A549 treated with ZK216348 at 1 μM for 4 hours (cell line): ENCODE data around the gene FER1L5. TPM values are rescaled to one million over a fixed set of nuclear protein-coding genes. Genes with fewer than 3 reads are reported as not detected.

Experiments
- total RNA-seq: library from RNA; stranded (reverse); fragments of 200-300 nt; extraction: Qiagen RNA extraction; gene quantifications from 5 replicates; pipeline ENCODE4 v1.2.3, GENCODE V29; 2022; ENCODE audit warnings: low read depth

The FER1L5 gene
- not detected in 5 replicates for total RNA-seq

GRCh38 chr2:96642564-96643360 is at the start of gene FER1L5:
Gene FER1L5 (plus strand): TSS chr2:96642764. CDS start chr2:96642837, 73 bp downstream.

DNA sequence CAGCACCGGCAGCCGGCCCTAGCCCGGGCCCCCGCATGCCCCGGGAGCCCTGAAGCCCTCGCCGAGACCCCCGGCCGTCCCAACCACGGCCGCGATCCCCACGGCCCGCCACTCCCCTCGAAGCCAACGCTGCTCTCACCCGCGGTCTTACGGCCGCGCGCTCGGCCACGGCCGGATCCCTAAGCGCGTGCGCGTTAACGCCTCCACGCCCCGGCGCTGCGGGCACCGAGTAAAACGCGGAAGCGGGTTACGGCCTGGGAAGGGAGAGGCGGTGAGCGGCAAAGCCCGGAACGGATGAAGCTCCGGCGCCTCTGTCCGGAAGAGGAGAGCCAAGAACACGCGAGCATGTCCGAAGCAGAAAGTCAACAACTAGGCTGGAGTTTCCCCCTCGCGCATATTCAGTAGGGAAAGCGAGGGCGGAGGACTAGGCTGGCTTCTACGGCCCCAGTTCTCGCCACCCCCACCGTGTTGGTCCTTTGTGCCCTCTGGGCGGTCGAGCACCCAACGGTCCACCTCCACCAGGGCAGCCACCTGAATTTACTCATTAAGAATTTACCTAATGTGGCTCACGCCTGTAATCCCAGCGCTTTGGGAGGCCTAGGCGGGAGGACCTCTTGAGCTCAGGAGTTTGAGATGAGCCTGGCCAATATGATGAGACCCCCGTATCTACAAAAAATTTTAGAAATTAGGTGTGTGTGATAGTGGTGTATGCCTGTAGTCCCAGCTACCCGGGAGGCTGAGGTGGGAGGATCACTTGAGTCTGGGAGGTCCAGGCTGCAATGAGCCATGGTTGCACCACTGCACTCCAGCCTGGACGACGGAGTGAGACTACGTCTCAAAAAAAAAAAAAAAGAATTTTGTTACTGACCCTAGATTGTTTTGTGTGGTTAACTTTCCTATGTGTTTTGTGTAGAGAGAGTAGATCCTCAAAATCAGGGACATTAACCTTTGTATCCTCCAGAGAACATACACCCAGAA is 4.1 kb upstream of the FER1L5 start, which contains the start of gene KANSL3:
KANSL3 (minus strand) TSS at position 169 of the 978 bp plus-strand sequence. CDS start 1,177 bp downstream, outside the sequence.

DNA sequence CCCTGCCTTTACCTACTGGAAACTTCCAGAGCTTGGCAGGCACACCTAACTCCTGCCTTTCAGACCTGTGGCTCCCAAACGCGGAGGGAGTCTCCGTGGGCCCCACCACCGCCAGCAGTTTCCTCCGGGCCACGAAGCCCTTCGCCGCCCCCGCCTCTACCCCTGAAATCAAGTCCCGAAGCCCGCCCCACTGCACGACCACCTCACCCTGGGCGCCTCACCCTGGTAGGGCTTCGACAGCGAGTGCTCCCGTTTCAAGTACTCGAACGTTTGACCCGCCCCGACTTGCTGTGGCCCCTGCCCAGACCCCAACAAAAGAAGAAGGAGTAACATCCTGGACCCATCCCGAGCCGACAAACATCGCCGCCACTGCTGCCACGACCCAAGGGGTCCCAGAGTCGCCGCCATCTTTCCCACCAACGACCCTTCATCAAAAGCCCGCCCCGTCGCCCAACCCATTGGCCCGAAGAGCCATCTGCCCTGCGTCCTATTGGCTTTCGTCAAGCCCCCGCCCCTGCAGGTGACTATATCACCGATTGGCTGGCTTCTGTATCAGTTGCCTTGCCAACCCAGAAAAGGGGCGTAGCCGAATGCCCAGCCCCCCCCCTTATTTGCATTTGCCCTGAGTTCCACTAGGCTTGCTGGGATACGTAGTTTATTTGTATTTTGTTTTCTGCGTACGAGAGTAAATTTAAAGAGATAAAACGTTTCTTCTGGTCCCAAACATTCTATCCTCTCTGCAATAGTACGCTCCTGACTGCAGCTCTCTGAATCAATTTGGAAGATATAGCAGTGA is 97.3 kb downstream of the FER1L5 start, which contains the start of gene LMAN2L:
LMAN2L (minus strand) TSS at position 432 of the 796 bp plus-strand sequence; CDS start at position 408, 24 bp downstream.

Other genes with a start within 250 kb of the FER1L5 start
- gene NEURL3, start 137.4 kb upstream of the FER1L5 start, total RNA-seq: 0.82 to 1.2 TPM (median 1.0 TPM) in 5 replicates
- 4.6 to 7.9 TPM (median 7.1 TPM) in 5 replicates for gene ARID5A, start 106.0 kb upstream of the FER1L5 start, total RNA-seq
- gene KANSL3, start 4.5 kb upstream of the FER1L5 start, total RNA-seq: 22.0 to 31.2 TPM (median 27.7 TPM) in 5 replicates
- 19.3 to 24.3 TPM (median 21.9 TPM) in 5 replicates for gene LMAN2L, start 97.3 kb downstream of the FER1L5 start, total RNA-seq
- gene CNNM4, start 118.1 kb downstream of the FER1L5 start, total RNA-seq: 10.3 to 15.5 TPM (median 13.6 TPM) in 5 replicates
- gene CNNM3, start 173.5 kb downstream of the FER1L5 start, total RNA-seq: 7.9 to 15.9 TPM (median 13.8 TPM) in 5 replicates
- 0.45 to 3.1 TPM (median 2.2 TPM) in 5 replicates for gene ANKRD23, start 201.3 kb downstream of the FER1L5 start, total RNA-seq
- gene ANKRD39, start 215.3 kb downstream of the FER1L5 start, total RNA-seq: 19.0 to 22.0 TPM (median 20.6 TPM) in 5 replicates
- gene SEMA4C, start 227.3 kb downstream of the FER1L5 start, total RNA-seq: 12.2 to 25.7 TPM (median 20.2 TPM) in 5 replicates